CD14-positive monocyte (primary cell): ENCODE results near the gene MLEC. TPM values are rescaled to one million over a fixed set of nuclear protein-coding genes. Genes with fewer than 3 reads are reported as not detected.

Experiments
- DNase-seq, 3 donors: peaks; one replicate each; pipeline ENCODE4 v3.0.0-alpha.2; 2011 to 2022
- H2AFZ ChIP-seq: 2 replicates; pipeline ENCODE4 v1.6.0; 2012; ENCODE audit warnings: mild to moderate bottlenecking, low read depth, low read length, inconsistent platforms; ENCODE audit not compliant: insufficient read depth, poor library complexity, severe bottlenecking
- H3K27ac ChIP-seq, 2 donors: 1 replicate in 1 of 2; 2 replicates in 1 of 2; pipeline ENCODE4 v1.5.1; 2012 to 2013; ENCODE audit warnings: low read length in 2 of 2, control low read depth in 1 of 2, inconsistent platforms in 1 of 2, low read depth in 1 of 2, mild to moderate bottlenecking in 1 of 2
- H3K27me3 ChIP-seq, 2 donors: one replicate each; pipeline versions ENCODE4 v1.6.0 to v1.6.1; 2011 to 2013; ENCODE audit warnings: low read length in 2 of 2; ENCODE audit not compliant: control insufficient read depth in 2 of 2, insufficient read depth in 2 of 2
- H3K36me3 ChIP-seq, 2 donors: replicated peaks in 1 of 2; 1 replicate in 1 of 2; 2 replicates in 1 of 2; pipeline versions ENCODE4 v1.5.1 to v1.6.1; 2012 to 2013; ENCODE audit warnings: low read length in 2 of 2, control low read depth in 1 of 2, inconsistent platforms in 1 of 2, mild to moderate bottlenecking in 1 of 2; ENCODE audit not compliant: insufficient read depth in 2 of 2, control insufficient read depth in 1 of 2
- H3K4me1 ChIP-seq, 2 donors: 1 replicate in 1 of 2; 2 replicates in 1 of 2; pipeline versions ENCODE4 v1.5.1 to v1.6.1; 2012 to 2013; ENCODE audit warnings: low read length in 2 of 2, control low read depth in 1 of 2, inconsistent platforms in 1 of 2, mild to moderate bottlenecking in 1 of 2, moderate library complexity in 1 of 2; ENCODE audit not compliant: insufficient read depth in 2 of 2, control insufficient read depth in 1 of 2
- H3K4me2 ChIP-seq: replicated peaks from 2 replicates; pipeline ENCODE3; 2012; ENCODE audit warnings: low read length, moderate library complexity, mild to moderate bottlenecking; ENCODE audit not compliant: poor library complexity, severe bottlenecking; ENCODE audit errors: extremely low read depth
- H3K4me3 ChIP-seq, 3 experiments: fragments of 200-600 bp in 1 of 3; sonication (generic) in 1 of 3; replicated peaks in 1 of 3; 1 replicate in 2 of 3; 2 replicates in 1 of 3; pipeline ENCODE4 v1.5.1; 2011 to 2013; ENCODE audit warnings: low read length in 3 of 3, mild to moderate bottlenecking in 3 of 3, control low read depth in 2 of 3, low read depth in 2 of 3, inconsistent platforms in 1 of 3, moderate library complexity in 1 of 3
- H3K79me2 ChIP-seq: 2 replicates; pipeline ENCODE4 v1.6.0; 2012; ENCODE audit warnings: mild to moderate bottlenecking, control low read depth, inconsistent platforms, low read length, moderate library complexity; ENCODE audit not compliant: insufficient read depth
- H3K9ac ChIP-seq: 2 replicates; pipeline ENCODE4 v1.6.0; 2017; ENCODE audit warnings: low read length, mild to moderate bottlenecking; ENCODE audit not compliant: insufficient read depth, poor library complexity, severe bottlenecking
- H3K9me3 ChIP-seq, 2 donors: replicated peaks in 1 of 2; 1 replicate in 1 of 2; 2 replicates in 1 of 2; pipeline versions ENCODE4 v1.5.1 to v1.6.1; 2012 to 2013; ENCODE audit warnings: low read length in 2 of 2, control low read depth in 1 of 2; ENCODE audit not compliant: control insufficient read depth in 1 of 2, insufficient read depth in 1 of 2
- H4K20me1 ChIP-seq: 2 replicates; pipeline ENCODE4 v1.6.0; 2012; ENCODE audit warnings: mild to moderate bottlenecking, low read length, control low read depth, moderate library complexity; ENCODE audit not compliant: insufficient read depth
- H3K27ac Mint-ChIP-seq, 7 donors: one replicate each; pipeline ENCODE4 v1.8.0; 2020; ENCODE audit warnings: mild to moderate bottlenecking in 7 of 7, mixed read lengths in 7 of 7, moderate library complexity in 6 of 7, inconsistent platforms in 2 of 7
- H3K27me3 Mint-ChIP-seq, 3 donors: one replicate each; pipeline ENCODE4 v1.8.0; 2021 to 2022; ENCODE audit warnings: low read depth in 3 of 3, mild to moderate bottlenecking in 3 of 3, mixed read lengths in 3 of 3, moderate library complexity in 3 of 3, inconsistent platforms in 1 of 3
- H3K36me3 Mint-ChIP-seq, 2 donors: one replicate each; pipeline ENCODE4 v1.8.0; 2020; ENCODE audit warnings: mixed read lengths in 2 of 2, inconsistent platforms in 1 of 2, mild to moderate bottlenecking in 1 of 2
- H3K4me1 Mint-ChIP-seq: one replicate; pipeline ENCODE4 v1.8.0; 2020; ENCODE audit warnings: mild to moderate bottlenecking, mixed read lengths
- H3K4me3 Mint-ChIP-seq, 2 donors: one replicate each; pipeline ENCODE4 v1.8.0; 2020; ENCODE audit warnings: mild to moderate bottlenecking in 2 of 2, mixed read lengths in 2 of 2, moderate library complexity in 1 of 2
- H3K9me3 Mint-ChIP-seq, 7 donors: one replicate each; pipeline ENCODE4 v1.8.0; 2020 to 2022; ENCODE audit warnings: mixed read lengths in 7 of 7, mild to moderate bottlenecking in 6 of 7, moderate library complexity in 6 of 7, inconsistent platforms in 2 of 7
- WGBS: methylation state at CpG from one replicate; pipeline ENCODE4 v1.1.5; 2013; ENCODE audit warnings: missing lambda C conversion rate; ENCODE audit not compliant: insufficient coverage; 5-methylcytosine and 5-hydroxymethylcytosine counted together
- intact Hi-C, 2 donors: fragments of 100-400 bp; cut with micrococcal nuclease; formaldehyde crosslinking; loops; one replicate each; pipeline versions ENCODE4 v1.15.0 to v1.15.1; 2023
- polyA plus RNA-seq, 3 donors: library from polyadenylated mRNA; depleted of rRNA in 1 of 3; unstranded in 2 of 3; stranded (reverse) in 1 of 3; fragments of 300-500 nt in 2 of 3; fragments of >200 nt in 1 of 3; fragmentation: Illumina TruSeq in 2 of 3; gene quantifications; 1 replicate in 2 of 3; 2 replicates in 1 of 3; pipeline ENCODE4 v1.2.3, GENCODE V29; 2012 to 2021
- TF ChIP-seq, protein P1 (sequence below): fragments of 200-600 bp; IDR thresholded peaks from one replicate; pipeline ENCODE4 v1.8.0; 2022; ENCODE audit warnings: antibody characterized with exemption, mild to moderate bottlenecking

The MLEC gene
- polyA plus RNA-seq, 3 donors = 10.9 to 79.5 (median 65.3) TPM

DNA sequence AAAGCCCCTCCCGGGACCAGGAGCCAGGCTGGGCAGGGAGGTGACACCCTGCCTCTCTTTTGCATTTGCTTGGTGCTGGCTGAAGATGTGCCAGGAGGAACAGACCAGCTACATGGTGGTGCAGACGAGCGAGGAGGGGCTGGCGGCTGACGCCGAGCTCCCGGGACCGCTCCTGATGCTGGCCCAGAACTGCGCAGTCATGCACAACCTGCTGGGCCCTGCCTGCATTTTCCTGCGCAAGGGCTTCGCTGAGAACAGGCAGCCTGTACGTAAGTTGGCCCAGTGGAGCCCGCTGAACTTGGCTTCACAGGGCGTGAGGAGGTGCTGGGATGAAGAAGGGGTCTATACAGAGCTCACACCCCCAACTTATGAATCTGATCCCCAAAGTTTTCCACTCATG is 30.9 kb upstream of the MLEC start:
- H3K27ac Mint-ChIP-seq = no peak overlapping the region
- H3K9me3 Mint-ChIP-seq = no peaks in the 10 kb centered on the region
- TF ChIP-seq, protein P1, sequence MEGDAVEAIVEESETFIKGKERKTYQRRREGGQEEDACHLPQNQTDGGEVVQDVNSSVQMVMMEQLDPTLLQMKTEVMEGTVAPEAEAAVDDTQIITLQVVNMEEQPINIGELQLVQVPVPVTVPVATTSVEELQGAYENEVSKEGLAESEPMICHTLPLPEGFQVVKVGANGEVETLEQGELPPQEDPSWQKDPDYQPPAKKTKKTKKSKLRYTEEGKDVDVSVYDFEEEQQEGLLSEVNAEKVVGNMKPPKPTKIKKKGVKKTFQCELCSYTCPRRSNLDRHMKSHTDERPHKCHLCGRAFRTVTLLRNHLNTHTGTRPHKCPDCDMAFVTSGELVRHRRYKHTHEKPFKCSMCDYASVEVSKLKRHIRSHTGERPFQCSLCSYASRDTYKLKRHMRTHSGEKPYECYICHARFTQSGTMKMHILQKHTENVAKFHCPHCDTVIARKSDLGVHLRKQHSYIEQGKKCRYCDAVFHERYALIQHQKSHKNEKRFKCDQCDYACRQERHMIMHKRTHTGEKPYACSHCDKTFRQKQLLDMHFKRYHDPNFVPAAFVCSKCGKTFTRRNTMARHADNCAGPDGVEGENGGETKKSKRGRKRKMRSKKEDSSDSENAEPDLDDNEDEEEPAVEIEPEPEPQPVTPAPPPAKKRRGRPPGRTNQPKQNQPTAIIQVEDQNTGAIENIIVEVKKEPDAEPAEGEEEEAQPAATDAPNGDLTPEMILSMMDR = no peak
- H3K27me3 Mint-ChIP-seq = peaks cover 0 to 3% (median 3%) of the 10 kb centered on the region in 3 donors
- peaks cover 43 to 53% of the 10 kb centered on the region in 2 donors for H3K4me1 ChIP-seq
- H3K36me3 ChIP-seq = no peaks in the 10 kb centered on the region
- no peak overlapping the region for H3K4me3 ChIP-seq
- H3K9ac ChIP-seq = no peak overlapping the region
- no peak overlapping the region for H3K4me3 Mint-ChIP-seq
- H3K36me3 Mint-ChIP-seq = no peaks in the 10 kb centered on the region
- intact Hi-C loops = no loop called here
- peaks cover 49% of the 10 kb centered on the region for H3K4me1 Mint-ChIP-seq
- H3K79me2 ChIP-seq = no peaks in the 10 kb centered on the region
- no peaks in the 10 kb centered on the region for H3K9me3 ChIP-seq
- DNase-seq = no peak
- WGBS = 96% methylated on average over 11 of the region's 14 CpGs
- H3K27me3 ChIP-seq = no peaks in the 10 kb centered on the region
- no peak overlapping the region for H2AFZ ChIP-seq
- no peaks in the 10 kb centered on the region for H4K20me1 ChIP-seq
- H3K4me2 ChIP-seq = no peak overlapping the region
- H3K27ac ChIP-seq = no peak overlapping the region

DNA sequence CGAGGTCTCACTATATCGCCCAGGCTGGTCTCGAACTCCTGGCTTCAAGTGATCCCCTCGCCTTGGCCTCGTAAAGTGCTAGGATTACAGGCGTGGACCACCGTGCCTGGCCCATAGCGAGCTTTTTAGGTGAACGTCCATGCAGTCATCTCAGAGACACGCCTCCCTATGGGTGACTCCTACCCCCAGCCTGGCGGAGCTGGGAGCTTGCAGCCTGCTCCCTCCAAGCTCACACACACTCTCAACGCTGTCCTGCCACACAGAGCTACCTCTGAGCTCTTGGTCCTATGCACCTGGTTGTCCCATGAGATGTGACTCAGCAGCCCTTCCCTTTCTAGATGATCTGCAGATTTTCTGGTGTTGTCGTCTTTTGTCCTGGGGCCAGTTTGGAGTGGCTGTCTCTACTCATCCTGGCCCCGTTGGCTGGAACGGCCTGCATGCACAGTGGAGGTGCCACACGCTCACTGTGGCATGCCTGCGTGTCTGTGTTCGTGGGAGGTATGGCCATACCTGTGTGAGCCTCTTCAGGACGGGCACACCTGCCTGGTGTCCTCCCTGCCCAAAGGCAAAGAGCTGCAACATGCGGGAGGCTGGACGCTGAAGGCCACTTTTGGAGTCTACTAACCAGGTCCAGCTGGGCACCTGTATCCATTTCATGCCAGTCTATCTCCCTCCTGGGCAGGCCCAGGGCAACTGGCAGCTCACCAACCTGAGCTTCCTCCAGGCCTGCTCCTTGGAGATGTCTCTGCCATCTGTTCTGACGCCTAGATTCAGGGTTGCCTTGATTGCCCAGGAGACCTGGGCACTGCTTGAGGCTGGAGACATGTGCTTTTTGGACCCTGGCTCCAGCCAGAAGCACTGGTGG is 28.4 kb upstream of the MLEC start:
- Histone ChIP-seq H3K36me3 (no peaks in the 10 kb centered on the region), H3K9ac (no peak overlapping the region), H3K27me3 (no peaks in the 10 kb centered on the region), H3K27ac (no peak overlapping the region), H3K9me3 (no peaks in the 10 kb centered on the region), H3K4me3 (no peak overlapping the region), H3K4me1 (peaks cover 26 to 34% of the 10 kb centered on the region in 2 donors), H3K79me2 (no peaks in the 10 kb centered on the region), H3K4me2 (no peak overlapping the region), H4K20me1 (no peaks in the 10 kb centered on the region), H2AFZ (peak overlapping the region; percentile 12)
- H3K36me3 Mint-ChIP-seq = no peaks in the 10 kb centered on the region
- no peaks in the 10 kb centered on the region for H3K9me3 Mint-ChIP-seq
- whole genome bisulfite sequencing = 96% methylated on average over 22 of the region's 22 CpGs
- intact Hi-C loops = no loop called here
- H3K27me3 Mint-ChIP-seq = peaks cover 0 to 3% (median 0%) of the 10 kb centered on the region in 3 donors
- no peak for DNase-seq
- no peak overlapping the region for H3K4me3 Mint-ChIP-seq
- H3K27ac Mint-ChIP-seq = no peak overlapping the region
- peaks cover 27% of the 10 kb centered on the region for H3K4me1 Mint-ChIP-seq
- TF ChIP-seq, protein P1 = no peak
